Measurements from ENCODE around the gene ID4. TPM values are rescaled to one million over a fixed set of nuclear protein-coding genes. Genes with fewer than 3 reads are reported as not detected.

Gene ID4
- total and polyA plus RNA-seq, 2 donors (not counting 3 experiments of a cell fraction or from before 2014, with no cell fraction given): not detected

DNA sequence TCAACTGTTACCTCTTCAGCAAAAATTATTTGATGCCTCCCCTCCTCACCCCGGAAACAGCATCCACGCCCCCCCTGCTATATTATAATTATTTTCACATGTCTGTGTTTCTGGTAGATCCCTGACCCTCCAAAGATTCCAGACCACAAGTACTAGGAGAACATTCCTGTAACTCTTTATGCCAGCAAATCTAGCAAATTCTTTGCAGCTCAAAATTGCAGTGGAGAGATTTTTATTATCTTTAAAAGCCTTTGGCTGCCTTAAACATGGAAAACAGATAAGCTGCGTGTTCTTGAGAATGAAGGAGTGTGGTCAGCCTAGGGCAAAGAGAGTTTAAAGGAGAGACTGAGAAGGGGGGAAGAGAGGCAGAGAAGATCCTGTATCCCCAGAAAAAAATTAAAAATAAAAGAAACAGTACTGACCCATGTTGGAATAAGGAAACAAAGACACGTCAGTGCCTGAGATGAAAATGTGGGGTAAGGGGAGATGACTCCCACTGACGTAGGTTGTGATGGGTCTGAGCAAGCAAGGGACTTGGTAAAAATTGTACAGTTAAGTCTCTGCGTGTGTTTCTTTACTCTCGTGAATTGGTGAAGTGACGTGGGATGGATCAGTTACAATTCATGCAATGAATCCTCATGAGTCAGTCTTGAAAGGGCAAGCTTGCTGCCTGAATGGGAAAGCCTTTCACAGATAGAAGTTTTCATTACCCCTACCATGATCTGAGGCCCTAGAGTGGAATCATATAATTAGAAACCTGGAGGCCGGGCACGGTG, 8.3 kb downstream of the ID4 start:
- Histone ChIP-seq H3K4me1 (ENCODE audit: control insufficient read depth, extremely low read depth, insufficient read depth, low read length) (no peaks in the 10 kb centered on the region), H3K9ac (replicated peaks; ENCODE audit: extremely low read depth, insufficient read depth, low read length) (no peak overlapping the region), H3K36me3 (ENCODE audit: control insufficient read depth in 2 of 2, extremely low read depth in 1 of 2, insufficient read depth in 2 of 2, low read length in 2 of 2) (no peaks in the 10 kb centered on the region), H3K4me2 (ENCODE audit: insufficient read depth, low read length) (no peak overlapping the region), H2AFZ (ENCODE audit: low read depth, low read length) (no peak overlapping the region), H3K27ac (ENCODE audit: insufficient read depth, low read depth, low read length) (no peak overlapping the region), H3K9me1 (replicated peaks; ENCODE audit: control insufficient read depth, extremely low read depth, insufficient read depth, low read length) (no peaks in the 10 kb centered on the region), H3K79me2 (ENCODE audit: control insufficient read depth, insufficient read depth, low read length) (no peaks in the 10 kb centered on the region), H3K9me3 (replicated peaks; ENCODE audit: control insufficient read depth, insufficient read depth, low read length) (no peaks in the 10 kb centered on the region), H4K20me1 (replicated peaks; ENCODE audit: control insufficient read depth, extremely low read depth, insufficient read depth, low read length) (no peaks in the 10 kb centered on the region), H3K4me3 (replicated peaks in 1 of 3; ENCODE audit: insufficient read depth in 1 of 3, low read depth in 1 of 3, low read length in 3 of 3) (no peak overlapping the region), H3K27me3 (ENCODE audit: control insufficient read depth in 2 of 2, insufficient read depth in 2 of 2, low read length in 2 of 2) (peaks cover 0 to 5% of the 10 kb centered on the region in 2 experiments)
- CTCF ChIA-PET: no interaction called here
- no peak for DNase-seq (ENCODE audit: low read depth, low spot score)
- dilution Hi-C loops (cut with MboI; ENCODE audit: extremely low pct_ligation_motif_present, low sequenced_read_pairs) (no loop called here), intact Hi-C loops (cut with micrococcal nuclease) (no loop called here)
- no peak for FAIRE-seq
- BruUV-seq (replicated peaks): no TSS peak
- POLR2A ChIA-PET: no interaction called here
- TF ChIP-seq POLR2AphosphoS5 (IDR thresholded peaks at IDR 0.05; ENCODE audit: insufficient read depth, low read depth, low read length) (no peak), FOS (IDR thresholded peaks at IDR 0.05; ENCODE audit: borderline replicate concordance, insufficient read depth, low read length) (no peak), EZH2 (IDR thresholded peaks at IDR 0.05; ENCODE audit: borderline replicate concordance, low read depth, low read length, severe bottlenecking) (no peak), JUN (IDR thresholded peaks at IDR 0.05; ENCODE audit: borderline replicate concordance, insufficient read depth, insufficient read length, low read depth) (no peak), GATA2 (IDR thresholded peaks at IDR 0.05; ENCODE audit: insufficient read depth, insufficient read length, low read depth, low read length) (no peak), MYC (IDR thresholded peaks at IDR 0.05; ENCODE audit: low read depth, low read length) (no peak), POLR2A (IDR thresholded peaks at IDR 0.05; ENCODE audit: low read depth, low read length) (no peak)
- TF ChIP-seq, protein P1, sequence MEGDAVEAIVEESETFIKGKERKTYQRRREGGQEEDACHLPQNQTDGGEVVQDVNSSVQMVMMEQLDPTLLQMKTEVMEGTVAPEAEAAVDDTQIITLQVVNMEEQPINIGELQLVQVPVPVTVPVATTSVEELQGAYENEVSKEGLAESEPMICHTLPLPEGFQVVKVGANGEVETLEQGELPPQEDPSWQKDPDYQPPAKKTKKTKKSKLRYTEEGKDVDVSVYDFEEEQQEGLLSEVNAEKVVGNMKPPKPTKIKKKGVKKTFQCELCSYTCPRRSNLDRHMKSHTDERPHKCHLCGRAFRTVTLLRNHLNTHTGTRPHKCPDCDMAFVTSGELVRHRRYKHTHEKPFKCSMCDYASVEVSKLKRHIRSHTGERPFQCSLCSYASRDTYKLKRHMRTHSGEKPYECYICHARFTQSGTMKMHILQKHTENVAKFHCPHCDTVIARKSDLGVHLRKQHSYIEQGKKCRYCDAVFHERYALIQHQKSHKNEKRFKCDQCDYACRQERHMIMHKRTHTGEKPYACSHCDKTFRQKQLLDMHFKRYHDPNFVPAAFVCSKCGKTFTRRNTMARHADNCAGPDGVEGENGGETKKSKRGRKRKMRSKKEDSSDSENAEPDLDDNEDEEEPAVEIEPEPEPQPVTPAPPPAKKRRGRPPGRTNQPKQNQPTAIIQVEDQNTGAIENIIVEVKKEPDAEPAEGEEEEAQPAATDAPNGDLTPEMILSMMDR (IDR thresholded peaks at IDR 0.05; ENCODE audit: extremely low read depth in 1 of 2, insufficient read depth in 1 of 2, low read depth in 1 of 2, low read length in 2 of 2): no peak
- TF ChIP-seq, protein P2, sequence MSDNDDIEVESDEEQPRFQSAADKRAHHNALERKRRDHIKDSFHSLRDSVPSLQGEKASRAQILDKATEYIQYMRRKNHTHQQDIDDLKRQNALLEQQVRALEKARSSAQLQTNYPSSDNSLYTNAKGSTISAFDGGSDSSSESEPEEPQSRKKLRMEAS (IDR thresholded peaks at IDR 0.05; ENCODE audit: insufficient read depth, insufficient read length): no peak

All from endothelial cell of umbilical vein (primary cell).